GM12878 (cell line): ENCODE results near the gene CPA2. TPM values are rescaled to one million over a fixed set of nuclear protein-coding genes. Genes with fewer than 3 reads are reported as not detected.

Source experiments
- ATAC-seq: fragments of 200-7000 bp; cut with Tn5 transposase; 3 replicates; pipeline ENCODE4 v1.9.1; 2020; ENCODE audit warnings: mild to moderate bottlenecking, moderate library complexity
- BruUV-seq: library from RNA; stranded (reverse); fragments of 400-500 nt; replicated peaks from 2 replicates; lab custom pipeline; 2021; lab: Mats Ljungman, UMichigan
- CTCF ChIA-PET: fragments of 300-600 bp; sonication (Branson Sonifier 250); formaldehyde crosslinking; extraction: SDS; loops from one replicate; lab custom pipeline; 2021; ENCODE audit warnings: inconsistent platforms; lab: Yijun Ruan, JAX
- POLR2A ChIA-PET: fragments of 350-600 bp; formaldehyde crosslinking; extraction: SDS; loops from one replicate; lab custom pipeline; 2021; ENCODE audit warnings: inconsistent platforms; lab: Charles Lee
- RAD21 ChIA-PET: fragments of 300-600 bp; sonication (Branson Sonifier 250); formaldehyde crosslinking; loops from one replicate; lab custom pipeline; 2023; ENCODE audit warnings: antibody characterized with exemption; ENCODE audit not compliant: unreplicated experiment; lab: Charles Lee
- SMC1A ChIA-PET: fragments of 300-600 bp; sonication (Branson Sonifier 250); formaldehyde crosslinking; loops from one replicate; lab custom pipeline; 2023; ENCODE audit not compliant: unreplicated experiment, uncharacterized antibody; lab: Charles Lee
- DNase-seq: peaks from one replicate; pipeline ENCODE4 v3.0.0-alpha.2; 2011; ENCODE audit warnings: low read depth, low spot score
- FAIRE-seq: peaks from 3 replicates; lab custom pipeline; 2011; peaks lifted over from hg19 to GRCh38; lab: Jason Lieb, UNC
- H2AFZ ChIP-seq: 2 replicates; pipeline ENCODE4 v1.6.0; 2011; ENCODE audit warnings: low read depth, low read length, control low read depth; ENCODE audit not compliant: control insufficient read depth
- H3K27ac ChIP-seq: 2 replicates; pipeline ENCODE4 v1.5.1; 2011; ENCODE audit warnings: control low read depth; ENCODE audit not compliant: control insufficient read depth, insufficient read depth
- H3K27me3 ChIP-seq, 2 experiments: replicated peaks in 1 of 2; 2 replicates each; pipeline versions ENCODE4 v1.6.0 to v1.6.1; 2011; ENCODE audit warnings: low read length in 1 of 2; ENCODE audit not compliant: control insufficient read depth in 2 of 2, insufficient read depth in 2 of 2
- H3K36me3 ChIP-seq, 2 experiments: 2 replicates each; pipeline ENCODE4 v1.5.1; 2011; ENCODE audit warnings: low read length in 1 of 2; ENCODE audit not compliant: control insufficient read depth in 2 of 2, insufficient read depth in 2 of 2
- H3K4me1 ChIP-seq: 2 replicates; pipeline ENCODE4 v1.6.1; 2011; ENCODE audit warnings: mild to moderate bottlenecking, low read length, moderate library complexity, mixed read lengths; ENCODE audit not compliant: control insufficient read depth, insufficient read depth
- H3K4me2 ChIP-seq: 2 replicates; pipeline ENCODE4 v1.6.0; 2011; ENCODE audit warnings: control low read depth; ENCODE audit not compliant: control insufficient read depth, insufficient read depth
- H3K4me3 ChIP-seq: fragments of 200-600 bp; sonication (generic); 2 replicates; pipeline ENCODE4 v1.5.1; 2016
- H3K79me2 ChIP-seq: 2 replicates; pipeline ENCODE4 v1.6.0; 2011; ENCODE audit warnings: low read length; ENCODE audit not compliant: control insufficient read depth, insufficient read depth
- H3K9ac ChIP-seq: 2 replicates; pipeline ENCODE4 v1.8.0; 2011; ENCODE audit warnings: low read length, control low read depth, mixed read lengths; ENCODE audit not compliant: control insufficient read depth, insufficient read depth
- H3K9me3 ChIP-seq: replicated peaks from 3 replicates; pipeline ENCODE4 v1.5.1; 2011; ENCODE audit warnings: mild to moderate bottlenecking, low read length; ENCODE audit not compliant: control insufficient read depth, insufficient read depth
- H4K20me1 ChIP-seq: 2 replicates; pipeline ENCODE4 v1.6.0; 2011; ENCODE audit not compliant: control insufficient read depth, insufficient read depth
- BCL3 ChIP-seq: IDR thresholded peaks from 2 replicates; pipeline ENCODE4 v1.6.1; 2011; ENCODE audit warnings: borderline replicate concordance, low read depth, mild to moderate bottlenecking, moderate library complexity, low read length; ENCODE audit not compliant: insufficient read depth, poor library complexity, severe bottlenecking
- E2F8 ChIP-seq: fragments of 450-650 bp; IDR thresholded peaks from 2 replicates; pipeline ENCODE4 v1.6.1; 2018; ENCODE audit warnings: mild to moderate bottlenecking, low read depth, moderate library complexity; ENCODE audit not compliant: partially characterized antibody
- HCFC1 ChIP-seq: fragments of 150-350 bp; IDR thresholded peaks from 2 replicates; pipeline ENCODE4 v1.6.1; 2014; ENCODE audit warnings: low read length
- IRF3 ChIP-seq: fragments of 450-650 bp; IDR thresholded peaks from 2 replicates; pipeline ENCODE4 v1.6.1; 2014; ENCODE audit warnings: mild to moderate bottlenecking
- MLLT1 ChIP-seq: fragments of 450-650 bp; IDR thresholded peaks from 2 replicates; pipeline ENCODE4 v1.6.1; 2016; ENCODE audit warnings: mild to moderate bottlenecking
- POU2F2 ChIP-seq: IDR thresholded peaks from 3 replicates; pipeline ENCODE4 v1.6.1; 2011; ENCODE audit warnings: low read depth, mild to moderate bottlenecking, low read length, borderline replicate concordance
- REST ChIP-seq: IDR thresholded peaks from 2 replicates; pipeline ENCODE4 v1.6.1; 2012; ENCODE audit warnings: mild to moderate bottlenecking, low read depth, low read length
- WGBS: methylation state at CpG from one replicate; pipeline ENCODE4 v1.1.6; 2016; ENCODE audit warnings: low lambda C conversion rate; ENCODE audit not compliant: insufficient replicate concordance, insufficient coverage; ENCODE audit errors: missing lambda C conversion rate; 5-methylcytosine and 5-hydroxymethylcytosine counted together
- in situ Hi-C: fragments of 300-500 bp; cut with MboI; formaldehyde crosslinking; loops from 9 replicates; pipeline ENCODE4 v1.14.3; 2018; ENCODE audit warnings: mixed read lengths
- intact Hi-C: fragments of 100-400 bp; cut with micrococcal nuclease; formaldehyde crosslinking; loops from one replicate; pipeline ENCODE4 v1.14.2; 2022; ENCODE audit not compliant: unreplicated experiment
- polyA plus RNA-seq, 11 experiments: library from polyadenylated mRNA; depleted of rRNA in 4 of 11; unstranded in 6 of 11; stranded (reverse) in 5 of 11; fragments of >200 nt; fragmentation: Nextera tagmentation in 4 of 11; fragmentation: Illumina TruSeq in 1 of 11; extraction: Ambion mirVana in 4 of 11; extraction: Trizol in 1 of 11; gene quantifications; 1 replicate in 1 of 11; 2 replicates in 10 of 11; pipeline versions ENCODE4 v1.2.1 to v1.2.3, GENCODE V29; 2011 to 2016; ENCODE audit warnings: inconsistent platforms in 2 of 11, missing spikeins in 2 of 11, low read depth in 1 of 11
- total RNA-seq, 4 experiments: library from RNA; depleted of rRNA in 3 of 4; stranded (reverse); fragments of >200 nt in 3 of 4; fragmentation: Illumina TruSeq in 1 of 4; extraction: Trizol in 1 of 4; gene quantifications; 2 replicates each; pipeline versions ENCODE4 v1.2.1 to v1.2.3, GENCODE V29; 2013 to 2021

Gene CPA2
- total and polyA plus RNA-seq, 10 of the 15 experiments (the other 5 are each of a cell fraction or from before 2014, with no cell fraction given): 0.04 to 1.9 TPM; not detected in 8

GRCh38 chr7:130333832-130334231 lies 67.2 kb downstream of the CPA2 start:
- Histone ChIP-seq H3K36me3 (no peaks in the 10 kb centered on the region), H3K4me3 (no peak overlapping the region), H3K27me3 (no peaks in the 10 kb centered on the region), H3K79me2 (no peaks in the 10 kb centered on the region), H3K4me2 (no peak overlapping the region), H3K27ac (no peak overlapping the region), H4K20me1 (no peaks in the 10 kb centered on the region), H3K9me3 (no peaks in the 10 kb centered on the region), H3K9ac (no peak overlapping the region), H3K4me1 (no peaks in the 10 kb centered on the region), H2AFZ (no peak overlapping the region)
- in situ Hi-C loops (no loop called here), intact Hi-C loops (no loop called here)
- ATAC-seq (no peak), FAIRE-seq (peak; percentile 61), DNase-seq (no peak)
- ChIA-PET CTCF (interaction anchor here (1.3 to 1.9 kb wide), 2 partner anchors 10 to 150 kb away, joined by 3 to 4 read pairs; no protein-coding TSS in a partner anchor), SMC1A (interaction anchor here (0.6 to 1.4 kb wide), 2 partner anchors 11 to 21 kb away, joined by 4 read pairs; partner anchors contain the start of gene CPA5), RAD21 (interaction anchor here (1.3 kb wide), 1 partner anchor 262 kb away, joined by 3 read pairs; no protein-coding TSS in a partner anchor), POLR2A (no interaction called here)
- no TSS peak for BruUV-seq
- WGBS: 45% methylated on average over 2 of the region's 2 CpGs
- TF ChIP-seq HCFC1 (no peak), MLLT1 (no peak), REST (no peak), E2F8 (no peak), IRF3 (no peak), POU2F2 (no peak), BCL3 (no peak)
